ENCODE data around the gene ZNF267. TPM values are rescaled to one million over a fixed set of nuclear protein-coding genes. Genes with fewer than 3 reads are reported as not detected.

The ZNF267 gene
- total and polyA plus RNA-seq, 2 donors (not counting 3 experiments of a cell fraction or from before 2014, with no cell fraction given): 5.2 to 19.1 TPM

GRCh38 chr16:31913668-31914067 is 40.1 kb downstream of the ZNF267 start:
- dilution Hi-C loops (cut with MboI; ENCODE audit: extremely low pct_ligation_motif_present, low sequenced_read_pairs) (no loop called here), intact Hi-C loops (cut with micrococcal nuclease) (no loop called here)
- no TSS peak for BruUV-seq (replicated peaks)
- Histone ChIP-seq H3K27ac (ENCODE audit: insufficient read depth, low read depth, low read length) (no peak overlapping the region), H4K20me1 (replicated peaks; ENCODE audit: control insufficient read depth, extremely low read depth, insufficient read depth, low read length) (no peaks in the 10 kb centered on the region), H3K79me2 (ENCODE audit: control insufficient read depth, insufficient read depth, low read length) (peaks cover 52% of the 10 kb centered on the region), H3K27me3 (ENCODE audit: control insufficient read depth in 2 of 2, insufficient read depth in 2 of 2, low read length in 2 of 2) (no peaks in the 10 kb centered on the region), H3K4me1 (ENCODE audit: control insufficient read depth, extremely low read depth, insufficient read depth, low read length) (no peaks in the 10 kb centered on the region), H3K9me3 (replicated peaks; ENCODE audit: control insufficient read depth, insufficient read depth, low read length) (peaks cover 38% of the 10 kb centered on the region), H2AFZ (ENCODE audit: low read depth, low read length) (no peak overlapping the region), H3K4me2 (ENCODE audit: insufficient read depth, low read length) (no peak overlapping the region), H3K9ac (replicated peaks; ENCODE audit: extremely low read depth, insufficient read depth, low read length) (no peak overlapping the region), H3K4me3 (replicated peaks in 1 of 3; ENCODE audit: insufficient read depth in 1 of 3, low read depth in 1 of 3, low read length in 3 of 3) (no peak overlapping the region), H3K36me3 (ENCODE audit: control insufficient read depth in 2 of 2, extremely low read depth in 1 of 2, insufficient read depth in 2 of 2, low read length in 2 of 2) (peaks cover 13 to 25% of the 10 kb centered on the region in 2 experiments), H3K9me1 (replicated peaks; ENCODE audit: control insufficient read depth, extremely low read depth, insufficient read depth, low read length) (no peaks in the 10 kb centered on the region)
- CTCF ChIA-PET: interaction anchor here (1.6 kb wide), 1 partner anchor 10 kb away, joined by 4 read pairs; no protein-coding TSS in a partner anchor
- no peak for FAIRE-seq
- POLR2A ChIA-PET: no interaction called here
- no peak for DNase-seq (ENCODE audit: low read depth, low spot score)
- TF ChIP-seq JUN (IDR thresholded peaks at IDR 0.05; ENCODE audit: borderline replicate concordance, insufficient read depth, insufficient read length, low read depth) (no peak), POLR2AphosphoS5 (IDR thresholded peaks at IDR 0.05; ENCODE audit: insufficient read depth, low read depth, low read length) (no peak), GATA2 (IDR thresholded peaks at IDR 0.05; ENCODE audit: insufficient read depth, insufficient read length, low read depth, low read length) (no peak), EZH2 (IDR thresholded peaks at IDR 0.05; ENCODE audit: borderline replicate concordance, low read depth, low read length, severe bottlenecking) (no peak), FOS (IDR thresholded peaks at IDR 0.05; ENCODE audit: borderline replicate concordance, insufficient read depth, low read length) (no peak), POLR2A (IDR thresholded peaks at IDR 0.05; ENCODE audit: low read depth, low read length) (no peak), MYC (IDR thresholded peaks at IDR 0.05; ENCODE audit: low read depth, low read length) (no peak)
- TF ChIP-seq, protein P1, sequence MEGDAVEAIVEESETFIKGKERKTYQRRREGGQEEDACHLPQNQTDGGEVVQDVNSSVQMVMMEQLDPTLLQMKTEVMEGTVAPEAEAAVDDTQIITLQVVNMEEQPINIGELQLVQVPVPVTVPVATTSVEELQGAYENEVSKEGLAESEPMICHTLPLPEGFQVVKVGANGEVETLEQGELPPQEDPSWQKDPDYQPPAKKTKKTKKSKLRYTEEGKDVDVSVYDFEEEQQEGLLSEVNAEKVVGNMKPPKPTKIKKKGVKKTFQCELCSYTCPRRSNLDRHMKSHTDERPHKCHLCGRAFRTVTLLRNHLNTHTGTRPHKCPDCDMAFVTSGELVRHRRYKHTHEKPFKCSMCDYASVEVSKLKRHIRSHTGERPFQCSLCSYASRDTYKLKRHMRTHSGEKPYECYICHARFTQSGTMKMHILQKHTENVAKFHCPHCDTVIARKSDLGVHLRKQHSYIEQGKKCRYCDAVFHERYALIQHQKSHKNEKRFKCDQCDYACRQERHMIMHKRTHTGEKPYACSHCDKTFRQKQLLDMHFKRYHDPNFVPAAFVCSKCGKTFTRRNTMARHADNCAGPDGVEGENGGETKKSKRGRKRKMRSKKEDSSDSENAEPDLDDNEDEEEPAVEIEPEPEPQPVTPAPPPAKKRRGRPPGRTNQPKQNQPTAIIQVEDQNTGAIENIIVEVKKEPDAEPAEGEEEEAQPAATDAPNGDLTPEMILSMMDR (IDR thresholded peaks at IDR 0.05; ENCODE audit: extremely low read depth in 1 of 2, insufficient read depth in 1 of 2, low read depth in 1 of 2, low read length in 2 of 2): no peak
- TF ChIP-seq, protein P2, sequence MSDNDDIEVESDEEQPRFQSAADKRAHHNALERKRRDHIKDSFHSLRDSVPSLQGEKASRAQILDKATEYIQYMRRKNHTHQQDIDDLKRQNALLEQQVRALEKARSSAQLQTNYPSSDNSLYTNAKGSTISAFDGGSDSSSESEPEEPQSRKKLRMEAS (IDR thresholded peaks at IDR 0.05; ENCODE audit: insufficient read depth, insufficient read length): no peak
